HG02798 (cell line): Measurements from ENCODE around the gene PPFIBP1.
"Not testable (repeated sequence)": the region's sequence is repeated elsewhere in the genome, so short reads cannot be mapped to it uniquely, and the experiment has no call there.

Source experiments
- ATAC-seq: cut with Tn5 transposase; IDR thresholded peaks from one replicate; pipeline ENCODE4 v1.9.1; 2021; ENCODE audit warnings: mild to moderate bottlenecking; ENCODE audit not compliant: unreplicated experiment, poor library complexity

PPFIBP1 gene

GRCh38 chr12:27537855-27538675 is 14.1 kb downstream of the PPFIBP1 start:
- ATAC-seq = no peak

GRCh38 chr12:27539191-27539631 is 15.2 kb downstream of the PPFIBP1 start:
- no peak for ATAC-seq

GRCh38 chr12:27541031-27541719 is 17.2 kb downstream of the PPFIBP1 start:
- ATAC-seq = no peak

- ATAC-seq = no peak
Observed at GRCh38 chr12:27542628-27543027, 18.6 kb downstream of the PPFIBP1 start.

GRCh38 chr12:27544858-27545257 is 20.9 kb downstream of the PPFIBP1 start:
- not testable (repeated sequence) for ATAC-seq

- no peak for ATAC-seq
Observed at GRCh38 chr12:27545665-27546064, 21.7 kb downstream of the PPFIBP1 start.

- no peak for ATAC-seq
Observed at GRCh38 chr12:27547592-27547991, 23.6 kb downstream of the PPFIBP1 start.

- ATAC-seq = no peak
Observed at GRCh38 chr12:27548301-27549199, 24.5 kb downstream of the PPFIBP1 start.

- ATAC-seq = no peak
Observed at GRCh38 chr12:27549236-27549800, 25.3 kb downstream of the PPFIBP1 start.

GRCh38 chr12:27549801-27550652 is 26.0 kb downstream of the PPFIBP1 start:
- ATAC-seq = no peak

- ATAC-seq = no peak
Observed at GRCh38 chr12:27550653-27550975, 26.6 kb downstream of the PPFIBP1 start.

- no peak for ATAC-seq
Observed at GRCh38 chr12:27551172-27551840, 27.3 kb downstream of the PPFIBP1 start.

- no peak for ATAC-seq
Observed at GRCh38 chr12:27552235-27552634, 28.2 kb downstream of the PPFIBP1 start.

- no peak for ATAC-seq
Observed at GRCh38 chr12:27552886-27553560, 29.0 kb downstream of the PPFIBP1 start.

- no peak for ATAC-seq
Observed at GRCh38 chr12:27553941-27554340, 29.9 kb downstream of the PPFIBP1 start.

GRCh38 chr12:27554421-27555186 is 30.6 kb downstream of the PPFIBP1 start:
- ATAC-seq = no peak

GRCh38 chr12:27555361-27555760 is 31.4 kb downstream of the PPFIBP1 start:
- ATAC-seq = no peak
